Stimulated activated CD4-positive, alpha-beta T cell treated with anti-CD3 and anti-CD28 coated beads, Interleukin-2, amount 100 ng/mL, for 48 hours (primary cell): ENCODE data around the gene GGT7.
"Not testable (repeated sequence)": the region's sequence is repeated elsewhere in the genome, so short reads cannot be mapped to it uniquely, and the experiment has no call there.

Source experiments
- DNase-seq, 2 donors: peaks; one replicate each; pipeline ENCODE4 v3.0.0-alpha.2; 2020

The GGT7 gene

GRCh38 chr20:34872622-34873224, at the start of gene GGT7:
TSS of gene GGT7 (minus strand) at chr20:34872856. CDS start at chr20:34872815, 41 bp downstream.
- DNase-seq, result peak; percentile 84 to 90

- DNase-seq, result peak in 1 of 2 donors; percentile 4
Measured at GRCh38 chr20:34921436-34921835, 48.8 kb upstream of the GGT7 start.

GRCh38 chr20:34920055-34920454, 47.4 kb upstream of the GGT7 start:
- DNase-seq, result no peak

GRCh38 chr20:34916774-34917354, 44.2 kb upstream of the GGT7 start:
- no peak for DNase-seq

GRCh38 chr20:34915749-34916455, 43.2 kb upstream of the GGT7 start:
- DNase-seq, result no peak

GRCh38 chr20:34915131-34915530, 42.5 kb upstream of the GGT7 start:
- no peak for DNase-seq

GRCh38 chr20:34907616-34908469, 35.2 kb upstream of the GGT7 start:
- DNase-seq, result no peak

- DNase-seq, result no peak
Measured at GRCh38 chr20:34904202-34904621, 31.6 kb upstream of the GGT7 start.

GRCh38 chr20:34898731-34899130, 26.1 kb upstream of the GGT7 start:
- DNase-seq, result not testable (repeated sequence)

- not testable (repeated sequence) for DNase-seq
Measured at GRCh38 chr20:34898129-34898528, 25.5 kb upstream of the GGT7 start.

GRCh38 chr20:34896086-34896621, 23.5 kb upstream of the GGT7 start:
- DNase-seq, result no peak

GRCh38 chr20:34895465-34895864, 22.8 kb upstream of the GGT7 start:
- DNase-seq, result no peak

GRCh38 chr20:34894723-34895122, 22.1 kb upstream of the GGT7 start:
- DNase-seq, result no peak

- no peak for DNase-seq
Measured at GRCh38 chr20:34892671-34893070, 20.0 kb upstream of the GGT7 start.

- DNase-seq, result no peak
Measured at GRCh38 chr20:34891166-34892062, 18.8 kb upstream of the GGT7 start.

GRCh38 chr20:34888468-34888867, 15.8 kb upstream of the GGT7 start:
- no peak for DNase-seq

- no peak for DNase-seq
Measured at GRCh38 chr20:34887023-34887422, 14.4 kb upstream of the GGT7 start.

GRCh38 chr20:34886122-34886521, 13.5 kb upstream of the GGT7 start:
- DNase-seq, result no peak

- DNase-seq, result no peak
Measured at GRCh38 chr20:34884260-34884659, 11.6 kb upstream of the GGT7 start.

GRCh38 chr20:34883809-34884208, 11.2 kb upstream of the GGT7 start:
- DNase-seq, result no peak

- DNase-seq, result no peak
Measured at GRCh38 chr20:34883087-34883688, 10.5 kb upstream of the GGT7 start.

GRCh38 chr20:34881689-34882088, 9.0 kb upstream of the GGT7 start:
- no peak for DNase-seq
